HG03432 (cell line): ENCODE measurements around the gene RABGAP1L.
"Not testable (repeated sequence)": the region's sequence is repeated elsewhere in the genome, so short reads cannot be mapped to it uniquely, and the experiment has no call there.

ENCODE experiments used
- ATAC-seq: cut with Tn5 transposase; IDR thresholded peaks from one replicate; pipeline ENCODE4 v1.9.1; 2021; ENCODE audit warnings: mild to moderate bottlenecking, moderate library complexity; ENCODE audit not compliant: unreplicated experiment

The RABGAP1L gene

DNA sequence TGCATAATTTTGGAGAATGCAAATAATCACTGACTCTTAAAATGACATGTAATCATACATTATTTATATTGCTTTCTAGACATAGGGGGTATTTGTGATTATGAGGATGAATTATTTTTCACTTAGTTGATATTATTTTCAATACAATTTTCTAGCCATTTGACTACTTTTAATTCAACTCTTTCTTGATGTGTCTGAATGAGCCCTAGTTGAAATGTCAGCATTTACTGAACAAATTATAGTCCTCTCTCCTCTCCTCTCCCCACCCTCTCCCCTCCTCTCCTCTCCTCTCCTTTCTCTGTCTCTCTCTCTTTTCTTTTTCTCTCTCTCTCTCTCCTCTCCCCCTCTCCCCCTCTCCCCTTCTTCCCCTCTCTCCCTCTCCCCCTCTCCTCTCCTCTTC is 483.1 kb downstream of the RABGAP1L start:
- ATAC-seq: no peak

DNA sequence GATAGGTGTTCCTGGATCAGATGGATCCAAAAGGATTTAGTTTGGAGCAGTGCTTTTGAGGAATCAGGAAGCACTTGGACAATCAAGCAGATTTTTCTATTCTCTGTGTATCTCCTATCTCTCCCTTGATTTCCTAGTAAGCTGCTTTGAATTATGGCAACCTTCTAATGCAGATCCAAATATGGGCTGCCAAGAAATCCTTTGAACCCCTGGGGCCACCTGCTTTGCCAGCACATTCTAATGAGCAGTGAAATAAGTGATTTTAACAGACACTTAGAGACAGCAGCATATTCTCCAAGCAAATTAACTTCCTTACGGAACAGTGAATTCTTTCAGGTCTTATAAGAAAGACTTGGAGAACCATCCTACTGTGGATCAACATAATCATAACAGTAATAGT is 483.9 kb downstream of the RABGAP1L start:
- no peak for ATAC-seq

DNA sequence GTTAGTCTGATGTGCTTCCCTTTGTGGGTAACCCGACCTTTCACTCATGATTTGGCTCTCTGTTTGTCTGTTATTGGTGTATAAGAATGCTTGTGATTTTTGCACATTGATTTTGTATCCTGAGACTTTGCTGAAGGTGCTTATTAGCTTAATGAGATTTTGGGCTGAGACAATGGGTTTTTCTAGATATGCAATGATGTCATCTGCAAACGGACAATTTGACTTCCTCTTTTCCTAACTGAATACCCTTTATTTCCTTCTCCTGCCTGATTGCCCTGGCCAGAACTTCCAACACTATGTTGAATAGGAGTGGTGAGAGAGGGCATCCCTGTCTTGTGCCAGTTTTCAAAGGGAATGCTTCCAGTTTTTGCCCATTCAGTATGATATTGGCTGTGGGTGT is 490.3 kb downstream of the RABGAP1L start:
- not testable (repeated sequence) for ATAC-seq

- ATAC-seq: no peak
Measured at GRCh38 chr1:174652569-174653280, 493.4 kb downstream of the RABGAP1L start.

DNA sequence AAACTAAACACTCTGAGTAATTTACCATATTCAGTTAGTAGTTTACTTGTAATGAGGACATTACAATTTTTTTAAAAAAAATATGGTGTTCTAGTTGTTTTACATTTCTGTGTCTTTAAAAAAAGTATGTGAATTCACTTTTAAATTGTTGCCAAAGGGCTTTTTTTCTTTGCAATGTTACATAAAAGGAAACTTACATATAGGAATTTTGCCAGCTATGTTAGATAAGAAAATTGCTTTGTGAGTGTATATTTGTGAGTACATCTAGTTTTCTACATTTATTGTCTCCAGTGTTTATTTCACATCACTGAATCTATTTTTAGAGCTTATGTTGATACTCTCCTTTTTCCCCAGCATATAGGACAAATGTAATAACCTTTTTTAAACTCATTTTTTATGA is 495.2 kb downstream of the RABGAP1L start:
- ATAC-seq: no peak

GRCh38 chr1:174656409-174657059 is 497.2 kb downstream of the RABGAP1L start:
- ATAC-seq: no peak

GRCh38 chr1:174657411-174657810 is 498.1 kb downstream of the RABGAP1L start:
- no peak for ATAC-seq

DNA sequence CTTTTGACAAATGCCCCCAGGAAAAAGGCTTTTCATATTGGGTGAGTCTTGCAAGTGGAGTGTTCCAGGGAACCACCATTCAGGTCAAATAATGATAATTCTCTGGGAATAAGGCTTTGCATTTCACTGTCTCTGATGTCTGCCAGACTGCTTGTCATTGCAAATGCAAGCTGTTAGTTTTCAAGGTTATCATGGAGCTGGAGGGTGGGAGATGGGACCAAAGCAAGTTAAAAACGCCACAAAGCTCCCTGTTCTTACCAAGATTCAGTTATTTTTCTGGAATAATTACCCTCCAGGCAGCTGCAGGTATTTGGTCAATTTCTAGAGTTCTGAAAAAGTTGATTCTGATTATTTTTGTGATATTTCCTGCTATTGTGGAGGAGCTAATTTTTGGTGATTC is 498.6 kb downstream of the RABGAP1L start:
- no peak for ATAC-seq

DNA sequence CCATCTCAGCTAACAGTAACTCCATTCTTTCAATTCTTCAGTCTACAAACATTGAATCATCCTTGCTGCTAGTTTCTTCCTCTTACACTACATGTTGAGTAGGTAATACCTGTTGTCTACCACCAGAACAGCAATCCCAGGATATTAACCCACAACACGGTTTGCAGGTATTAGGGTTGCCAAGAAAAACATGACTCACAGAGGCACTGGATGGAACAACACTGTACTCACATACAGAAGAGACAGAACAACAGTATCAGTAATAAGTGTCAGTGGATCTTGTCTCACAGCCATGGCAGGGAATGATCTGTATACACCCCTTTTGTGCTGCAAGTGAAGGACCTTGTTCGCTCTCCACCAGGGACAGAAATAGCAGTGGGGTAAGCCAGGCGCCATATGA is 500.5 kb downstream of the RABGAP1L start:
- ATAC-seq: no peak

DNA sequence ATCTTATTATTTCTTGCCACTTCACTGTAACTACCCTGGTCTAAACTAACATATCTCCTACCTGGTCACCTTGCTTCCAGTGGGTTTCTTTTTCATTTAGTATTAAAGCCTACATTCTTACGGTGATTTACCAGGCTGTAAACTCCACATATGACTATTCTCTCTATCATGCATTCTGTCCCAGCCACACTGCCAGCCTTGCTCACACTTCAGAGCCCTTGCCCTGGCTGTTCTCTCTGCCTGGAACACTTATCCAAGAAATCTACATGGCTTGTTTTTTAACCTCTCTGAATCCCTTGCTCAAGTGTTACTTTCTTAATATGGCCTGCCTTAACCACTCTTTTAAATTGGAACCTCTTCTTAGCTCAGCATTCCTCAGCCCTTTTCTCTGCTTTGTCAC is 501.2 kb downstream of the RABGAP1L start:
- ATAC-seq: no peak

DNA sequence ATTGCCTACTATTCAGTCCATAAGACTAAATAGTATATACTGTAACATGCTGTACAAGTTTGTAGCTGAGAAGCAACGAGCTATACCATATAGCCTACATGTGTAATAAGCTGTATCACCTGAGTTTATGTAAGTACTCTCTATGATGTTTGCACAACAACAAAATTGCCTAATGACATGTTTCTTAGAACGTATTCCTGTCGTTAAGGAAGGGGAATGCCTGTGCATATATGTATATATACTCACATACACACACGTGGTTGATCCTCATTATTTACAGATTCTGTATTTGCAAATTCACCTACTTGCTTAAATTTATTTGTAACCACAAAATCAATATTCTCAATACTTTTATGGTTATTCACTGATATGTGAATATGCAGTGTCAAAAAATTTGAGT is 504.0 kb downstream of the RABGAP1L start:
- ATAC-seq: no peak

DNA sequence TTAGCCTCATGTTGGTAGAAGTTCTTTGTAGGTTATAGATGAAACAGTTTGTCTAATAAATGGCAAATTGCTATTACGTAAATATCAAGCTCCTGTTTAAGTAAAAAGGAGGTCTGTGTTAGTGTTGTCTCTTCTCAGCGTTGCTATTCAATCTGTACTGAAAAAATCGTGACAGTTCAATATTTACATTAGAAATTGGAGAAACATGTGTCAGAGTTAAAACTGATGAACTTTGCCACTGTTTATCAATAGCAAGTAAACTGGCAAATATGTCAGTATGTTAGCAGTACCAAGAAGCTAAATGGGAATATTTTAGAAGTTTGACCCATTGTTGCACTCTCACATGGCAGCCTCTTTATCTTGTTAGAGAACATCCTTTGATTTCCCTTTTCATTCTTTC is 506.9 kb downstream of the RABGAP1L start:
- no peak for ATAC-seq

- ATAC-seq: no peak
Measured at GRCh38 chr1:174671826-174672225, 512.5 kb downstream of the RABGAP1L start.

DNA sequence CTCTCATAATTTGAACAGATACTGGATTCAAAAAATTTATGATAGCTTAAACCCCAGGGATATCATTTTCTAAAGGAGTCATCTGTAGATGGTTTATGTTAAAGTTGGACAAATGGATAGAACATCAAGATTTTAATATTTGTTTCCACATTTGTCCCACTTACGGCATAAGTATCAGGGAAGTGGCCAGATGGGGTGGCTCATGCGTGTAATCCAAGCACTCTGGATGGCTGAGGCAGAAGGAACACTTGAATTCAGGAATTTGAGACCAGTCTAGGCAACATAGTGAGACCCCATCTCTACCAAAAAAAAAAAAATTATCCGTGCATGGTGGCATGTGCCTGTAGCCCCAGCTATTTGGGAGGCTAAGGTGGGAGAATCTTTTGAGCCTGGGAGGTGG is 517.5 kb downstream of the RABGAP1L start:
- ATAC-seq: no peak

- ATAC-seq: no peak
Measured at GRCh38 chr1:174678657-174679056, 519.3 kb downstream of the RABGAP1L start.

- ATAC-seq: no peak
Measured at GRCh38 chr1:174680101-174680500, 520.8 kb downstream of the RABGAP1L start.

- ATAC-seq: no peak
Measured at GRCh38 chr1:174682419-174683008, 523.2 kb downstream of the RABGAP1L start.

DNA sequence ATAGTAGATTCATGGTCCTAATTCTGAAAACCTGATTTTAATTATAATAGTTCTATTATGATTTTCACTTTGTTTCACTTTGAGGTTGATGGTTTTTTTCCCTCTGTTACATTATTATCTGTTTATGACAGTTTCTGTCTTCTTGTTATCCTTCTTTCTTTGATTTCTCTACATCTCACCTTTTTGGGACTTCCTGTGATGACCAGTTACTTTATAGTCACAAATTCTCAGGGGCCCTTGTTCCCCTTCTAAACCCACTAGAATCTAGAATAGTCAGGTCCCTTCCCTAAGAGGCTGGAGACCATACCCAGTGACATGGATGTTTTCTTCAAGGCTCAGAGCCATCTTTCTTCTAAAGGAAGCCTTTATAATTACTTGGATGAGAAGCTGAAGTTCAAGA is 526.9 kb downstream of the RABGAP1L start:
- ATAC-seq: no peak

DNA sequence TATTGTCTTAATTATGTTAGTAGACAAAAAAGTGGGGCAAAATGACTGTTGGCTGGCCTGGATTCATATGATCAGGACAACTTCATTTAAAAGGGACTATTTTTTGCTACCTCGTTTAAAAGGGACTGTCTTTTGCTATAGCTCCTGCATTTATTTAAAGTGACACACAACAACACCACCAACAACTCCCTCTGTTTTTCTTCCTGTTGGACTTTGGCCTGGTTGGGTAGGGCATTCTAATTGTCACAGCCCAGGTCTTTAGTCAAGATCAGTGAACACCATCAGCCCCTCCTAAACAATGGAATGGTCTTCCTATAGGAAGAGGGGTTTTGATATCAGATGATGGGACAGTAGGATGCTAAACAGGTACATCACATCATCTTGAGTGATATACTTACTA is 530.2 kb downstream of the RABGAP1L start:
- ATAC-seq: no peak

DNA sequence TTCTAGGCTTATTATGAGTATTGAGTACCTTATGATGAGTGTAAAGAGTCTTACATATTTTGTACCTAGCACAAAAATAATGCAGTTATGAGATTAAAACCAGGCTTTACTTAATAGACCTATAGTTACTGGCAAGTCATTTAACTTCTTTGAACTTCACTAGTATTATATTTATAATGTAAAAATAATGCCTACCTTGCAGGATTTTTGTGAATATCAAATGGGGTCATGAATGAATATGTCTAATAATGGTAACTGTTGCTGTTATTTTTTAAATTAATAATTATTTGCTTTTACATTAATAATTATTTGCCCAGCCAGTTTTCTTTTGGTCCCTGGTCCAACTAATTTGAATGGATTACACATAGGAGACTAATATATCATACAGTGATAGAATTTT is 530.9 kb downstream of the RABGAP1L start:
- no peak for ATAC-seq

- no peak for ATAC-seq
Measured at GRCh38 chr1:174692313-174692712, 533.0 kb downstream of the RABGAP1L start.

DNA sequence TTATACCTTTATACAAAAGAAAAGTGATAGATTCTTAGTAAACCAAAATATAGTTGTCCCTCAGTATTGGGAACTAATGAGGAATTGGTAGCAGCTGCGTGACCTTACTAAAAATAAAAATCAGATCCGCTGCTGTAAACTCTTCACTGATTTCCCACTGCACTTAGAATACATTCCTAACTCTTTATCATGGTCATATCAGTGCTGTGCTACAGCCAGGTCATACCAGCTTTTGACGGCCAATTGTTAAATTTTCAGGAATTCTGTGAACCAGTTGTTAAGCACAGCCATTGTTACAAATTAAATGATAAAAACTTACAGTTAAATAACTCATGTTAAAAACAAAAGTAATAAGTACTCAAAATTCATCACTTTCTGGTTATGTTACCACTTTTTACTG is 533.8 kb downstream of the RABGAP1L start:
- ATAC-seq: no peak
